GM12878 (cell line): Measurements from ENCODE around the gene RRM2. TPM values are rescaled to one million over a fixed set of nuclear protein-coding genes. Genes with fewer than 3 reads are reported as not detected.

ENCODE experiments used
- ATAC-seq: fragments of 200-7000 bp; cut with Tn5 transposase; 3 replicates; pipeline ENCODE4 v1.9.1; 2020; ENCODE audit warnings: mild to moderate bottlenecking, moderate library complexity
- BruUV-seq: library from RNA; stranded (reverse); fragments of 400-500 nt; replicated peaks from 2 replicates; lab custom pipeline; 2021; lab: Mats Ljungman, UMichigan
- CTCF ChIA-PET: fragments of 300-600 bp; sonication (Branson Sonifier 250); formaldehyde crosslinking; extraction: SDS; loops from one replicate; lab custom pipeline; 2021; ENCODE audit warnings: inconsistent platforms; lab: Yijun Ruan, JAX
- POLR2A ChIA-PET: fragments of 350-600 bp; formaldehyde crosslinking; extraction: SDS; loops from one replicate; lab custom pipeline; 2021; ENCODE audit warnings: inconsistent platforms; lab: Charles Lee
- RAD21 ChIA-PET: fragments of 300-600 bp; sonication (Branson Sonifier 250); formaldehyde crosslinking; loops from one replicate; lab custom pipeline; 2023; ENCODE audit warnings: antibody characterized with exemption; ENCODE audit not compliant: unreplicated experiment; lab: Charles Lee
- SMC1A ChIA-PET: fragments of 300-600 bp; sonication (Branson Sonifier 250); formaldehyde crosslinking; loops from one replicate; lab custom pipeline; 2023; ENCODE audit not compliant: unreplicated experiment, uncharacterized antibody; lab: Charles Lee
- DNase-seq: peaks from one replicate; pipeline ENCODE4 v3.0.0-alpha.2; 2011; ENCODE audit warnings: low read depth, low spot score
- FAIRE-seq: peaks from 3 replicates; lab custom pipeline; 2011; peaks lifted over from hg19 to GRCh38; lab: Jason Lieb, UNC
- H2AFZ ChIP-seq: 2 replicates; pipeline ENCODE4 v1.6.0; 2011; ENCODE audit warnings: low read depth, low read length, control low read depth; ENCODE audit not compliant: control insufficient read depth
- H3K27ac ChIP-seq: 2 replicates; pipeline ENCODE4 v1.5.1; 2011; ENCODE audit warnings: control low read depth; ENCODE audit not compliant: control insufficient read depth, insufficient read depth
- H3K27me3 ChIP-seq, 2 experiments: replicated peaks in 1 of 2; 2 replicates each; pipeline versions ENCODE4 v1.6.0 to v1.6.1; 2011; ENCODE audit warnings: low read length in 1 of 2; ENCODE audit not compliant: control insufficient read depth in 2 of 2, insufficient read depth in 2 of 2
- H3K36me3 ChIP-seq, 2 experiments: 2 replicates each; pipeline ENCODE4 v1.5.1; 2011; ENCODE audit warnings: low read length in 1 of 2; ENCODE audit not compliant: control insufficient read depth in 2 of 2, insufficient read depth in 2 of 2
- H3K4me1 ChIP-seq: 2 replicates; pipeline ENCODE4 v1.6.1; 2011; ENCODE audit warnings: mild to moderate bottlenecking, low read length, moderate library complexity, mixed read lengths; ENCODE audit not compliant: control insufficient read depth, insufficient read depth
- H3K4me2 ChIP-seq: 2 replicates; pipeline ENCODE4 v1.6.0; 2011; ENCODE audit warnings: control low read depth; ENCODE audit not compliant: control insufficient read depth, insufficient read depth
- H3K4me3 ChIP-seq: fragments of 200-600 bp; sonication (generic); 2 replicates; pipeline ENCODE4 v1.5.1; 2016
- H3K79me2 ChIP-seq: 2 replicates; pipeline ENCODE4 v1.6.0; 2011; ENCODE audit warnings: low read length; ENCODE audit not compliant: control insufficient read depth, insufficient read depth
- H3K9ac ChIP-seq: 2 replicates; pipeline ENCODE4 v1.8.0; 2011; ENCODE audit warnings: low read length, control low read depth, mixed read lengths; ENCODE audit not compliant: control insufficient read depth, insufficient read depth
- H3K9me3 ChIP-seq: replicated peaks from 3 replicates; pipeline ENCODE4 v1.5.1; 2011; ENCODE audit warnings: mild to moderate bottlenecking, low read length; ENCODE audit not compliant: control insufficient read depth, insufficient read depth
- H4K20me1 ChIP-seq: 2 replicates; pipeline ENCODE4 v1.6.0; 2011; ENCODE audit not compliant: control insufficient read depth, insufficient read depth
- BHLHE40 ChIP-seq, 2 experiments: fragments of 450-650 bp in 1 of 2; IDR thresholded peaks; 2 replicates each; pipeline ENCODE4 v1.6.1; 2011 to 2017; ENCODE audit warnings: low read depth in 2 of 2, borderline replicate concordance in 1 of 2, improper control_type of control experiment in 1 of 2, low read length in 1 of 2, mild to moderate bottlenecking in 1 of 2
- CBX3 ChIP-seq: fragments of 200-600 bp; sonication (generic); IDR thresholded peaks from 2 replicates; pipeline ENCODE4 v1.6.1; 2016; ENCODE audit warnings: low read depth, borderline replicate concordance
- FOXK2 ChIP-seq: fragments of 450-650 bp; IDR thresholded peaks from 2 replicates; pipeline ENCODE4 v1.6.1; 2017; ENCODE audit warnings: mild to moderate bottlenecking, moderate library complexity
- KAT2A ChIP-seq: conservative IDR thresholded peaks from 2 replicates; pipeline ENCODE4 v1.6.1; 2011; ENCODE audit warnings: low read depth, low read length; ENCODE audit not compliant: control insufficient read depth
- MEF2B ChIP-seq: fragments of 450-650 bp; IDR thresholded peaks from 2 replicates; pipeline ENCODE4 v1.6.1; 2018; ENCODE audit warnings: mild to moderate bottlenecking, moderate library complexity; ENCODE audit not compliant: partially characterized antibody, poor library complexity, severe bottlenecking
- MTA2 ChIP-seq: fragments of 450-650 bp; IDR thresholded peaks from 2 replicates; pipeline ENCODE4 v1.6.1; 2016; ENCODE audit warnings: low read depth, mild to moderate bottlenecking, moderate library complexity
- POLR2A ChIP-seq: IDR thresholded peaks from 2 replicates; pipeline ENCODE4 v1.6.1; 2011; ENCODE audit warnings: low read depth, mild to moderate bottlenecking, low read length
- SIN3A ChIP-seq: IDR thresholded peaks from 2 replicates; pipeline ENCODE4 v1.6.1; 2012; ENCODE audit warnings: low read depth, low read length, improper control_type of control experiment
- SMAD5 ChIP-seq: IDR thresholded peaks from 2 replicates; pipeline ENCODE4 v1.6.1; 2016; ENCODE audit warnings: antibody characterized with exemption, low read depth
- STAT3 ChIP-seq: IDR thresholded peaks from 2 replicates; pipeline ENCODE4 v1.6.1; 2011; ENCODE audit warnings: low read depth, low read length, improper control_type of control experiment
- YY1 ChIP-seq: IDR thresholded peaks from 2 replicates; pipeline ENCODE4 v1.6.1; 2011; ENCODE audit warnings: low read depth, mild to moderate bottlenecking, low read length
- ZNF217 ChIP-seq: fragments of 450-650 bp; IDR thresholded peaks from 2 replicates; pipeline ENCODE4 v1.6.1; 2017; ENCODE audit warnings: antibody characterized with exemption, mild to moderate bottlenecking
- WGBS: methylation state at CpG from one replicate; pipeline ENCODE4 v1.1.6; 2016; ENCODE audit warnings: low lambda C conversion rate; ENCODE audit not compliant: insufficient replicate concordance, insufficient coverage; ENCODE audit errors: missing lambda C conversion rate; 5-methylcytosine and 5-hydroxymethylcytosine counted together
- in situ Hi-C: fragments of 300-500 bp; cut with MboI; formaldehyde crosslinking; loops from 9 replicates; pipeline ENCODE4 v1.14.3; 2018; ENCODE audit warnings: mixed read lengths
- intact Hi-C: fragments of 100-400 bp; cut with micrococcal nuclease; formaldehyde crosslinking; loops from one replicate; pipeline ENCODE4 v1.14.2; 2022; ENCODE audit not compliant: unreplicated experiment
- polyA plus RNA-seq, 11 experiments: library from polyadenylated mRNA; depleted of rRNA in 4 of 11; unstranded in 6 of 11; stranded (reverse) in 5 of 11; fragments of >200 nt; fragmentation: Nextera tagmentation in 4 of 11; fragmentation: Illumina TruSeq in 1 of 11; extraction: Ambion mirVana in 4 of 11; extraction: Trizol in 1 of 11; gene quantifications; 1 replicate in 1 of 11; 2 replicates in 10 of 11; pipeline versions ENCODE4 v1.2.1 to v1.2.3, GENCODE V29; 2011 to 2016; ENCODE audit warnings: inconsistent platforms in 2 of 11, missing spikeins in 2 of 11, low read depth in 1 of 11
- total RNA-seq, 4 experiments: library from RNA; depleted of rRNA in 3 of 4; stranded (reverse); fragments of >200 nt in 3 of 4; fragmentation: Illumina TruSeq in 1 of 4; extraction: Trizol in 1 of 4; gene quantifications; 2 replicates each; pipeline versions ENCODE4 v1.2.1 to v1.2.3, GENCODE V29; 2013 to 2021
- TF ChIP-seq, protein P1 (sequence below): fragments of 450-650 bp; formaldehyde crosslinking; IDR thresholded peaks from 2 replicates; pipeline ENCODE4 v1.5.0; 2022; ENCODE audit warnings: mild to moderate bottlenecking, missing genetic modification characterization
- TF ChIP-seq, protein P2 (sequence below): fragments of 450-650 bp; IDR thresholded peaks from 2 replicates; pipeline ENCODE4 v1.6.1; 2017; ENCODE audit warnings: mild to moderate bottlenecking, moderate library complexity
- TF ChIP-seq, protein P3 (sequence below): fragments of 450-650 bp; formaldehyde crosslinking; IDR thresholded peaks from 2 replicates; pipeline ENCODE4 v1.4.0; 2022; ENCODE audit warnings: mild to moderate bottlenecking, moderate library complexity

RRM2 gene
- total and polyA plus RNA-seq, 10 of the 15 experiments (the other 5 are each of a cell fraction or from before 2014, with no cell fraction given) = 54.4 to 771 (median 159) TPM

DNA sequence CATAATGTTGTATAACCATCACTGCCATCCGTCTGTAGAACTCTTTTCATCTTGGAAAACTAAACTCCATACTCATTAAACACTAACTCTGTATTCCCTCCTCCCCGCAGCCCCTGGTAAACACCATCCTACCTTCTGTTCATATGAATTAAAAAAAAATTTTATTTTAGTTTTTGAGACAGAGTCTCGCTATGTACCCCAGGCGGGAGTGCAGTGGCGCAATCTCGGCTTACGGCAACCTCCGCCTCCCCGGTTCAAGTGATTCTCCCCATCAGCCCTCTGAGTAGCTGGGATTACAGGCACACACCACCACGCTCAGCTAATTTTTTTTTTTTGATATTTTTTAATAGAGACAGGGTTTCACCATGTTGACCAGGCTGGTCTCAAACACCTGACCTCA, 52.9 kb downstream of the RRM2 start:
- POLR2A ChIA-PET = no interaction called here
- Histone ChIP-seq H4K20me1 (no peaks in the 10 kb centered on the region; the same call in 1 of the 2 replicates), H3K9me3 (no peaks in the 10 kb centered on the region), H2AFZ (no peak overlapping the region), H3K36me3 (peaks cover 0 to 8% of the 10 kb centered on the region in 2 experiments; a peak in 2 of 4 replicates), H3K27ac (no peak overlapping the region), H3K4me1 (no peaks in the 10 kb centered on the region), H3K27me3 (no peaks in the 10 kb centered on the region), H3K79me2 (no peaks in the 10 kb centered on the region), H3K9ac (no peak overlapping the region), H3K4me3 (no peak overlapping the region), H3K4me2 (no peak overlapping the region)
- in situ Hi-C loops (no loop called here), intact Hi-C loops (no loop called here)
- DNase-seq = no peak
- TF ChIP-seq POLR2A = no peak
- TF ChIP-seq YY1 = no peak
- no peak for TF ChIP-seq ZNF217
- no peak for TF ChIP-seq MEF2B
- no peak for TF ChIP-seq BHLHE40 (IDR thresholded peaks at IDR 0.05; ENCODE audit: borderline replicate concordance in 1 of 2, low read depth in 2 of 2, low read length in 1 of 2)
- no peak for TF ChIP-seq MTA2
- no peak for TF ChIP-seq SIN3A
- TF ChIP-seq, protein P1, sequence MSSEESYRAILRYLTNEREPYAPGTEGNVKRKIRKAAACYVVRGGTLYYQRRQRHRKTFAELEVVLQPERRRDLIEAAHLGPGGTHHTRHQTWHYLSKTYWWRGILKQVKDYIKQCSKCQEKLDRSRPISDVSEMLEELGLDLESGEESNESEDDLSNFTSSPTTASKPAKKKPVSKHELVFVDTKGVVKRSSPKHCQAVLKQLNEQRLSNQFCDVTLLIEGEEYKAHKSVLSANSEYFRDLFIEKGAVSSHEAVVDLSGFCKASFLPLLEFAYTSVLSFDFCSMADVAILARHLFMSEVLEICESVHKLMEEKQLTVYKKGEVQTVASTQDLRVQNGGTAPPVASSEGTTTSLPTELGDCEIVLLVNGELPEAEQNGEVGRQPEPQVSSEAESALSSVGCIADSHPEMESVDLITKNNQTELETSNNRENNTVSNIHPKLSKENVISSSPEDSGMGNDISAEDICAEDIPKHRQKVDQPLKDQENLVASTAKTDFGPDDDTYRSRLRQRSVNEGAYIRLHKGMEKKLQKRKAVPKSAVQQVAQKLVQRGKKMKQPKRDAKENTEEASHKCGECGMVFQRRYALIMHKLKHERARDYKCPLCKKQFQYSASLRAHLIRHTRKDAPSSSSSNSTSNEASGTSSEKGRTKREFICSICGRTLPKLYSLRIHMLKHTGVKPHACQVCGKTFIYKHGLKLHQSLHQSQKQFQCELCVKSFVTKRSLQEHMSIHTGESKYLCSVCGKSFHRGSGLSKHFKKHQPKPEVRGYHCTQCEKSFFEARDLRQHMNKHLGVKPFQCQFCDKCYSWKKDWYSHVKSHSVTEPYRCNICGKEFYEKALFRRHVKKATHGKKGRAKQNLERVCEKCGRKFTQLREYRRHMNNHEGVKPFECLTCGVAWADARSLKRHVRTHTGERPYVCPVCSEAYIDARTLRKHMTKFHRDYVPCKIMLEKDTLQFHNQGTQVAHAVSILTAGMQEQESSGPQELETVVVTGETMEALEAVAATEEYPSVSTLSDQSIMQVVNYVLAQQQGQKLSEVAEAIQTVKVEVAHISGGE (CRISPR knock-in tag) = no peak
- TF ChIP-seq KAT2A = no peak
- TF ChIP-seq STAT3 = no peak
- TF ChIP-seq, protein P2, sequence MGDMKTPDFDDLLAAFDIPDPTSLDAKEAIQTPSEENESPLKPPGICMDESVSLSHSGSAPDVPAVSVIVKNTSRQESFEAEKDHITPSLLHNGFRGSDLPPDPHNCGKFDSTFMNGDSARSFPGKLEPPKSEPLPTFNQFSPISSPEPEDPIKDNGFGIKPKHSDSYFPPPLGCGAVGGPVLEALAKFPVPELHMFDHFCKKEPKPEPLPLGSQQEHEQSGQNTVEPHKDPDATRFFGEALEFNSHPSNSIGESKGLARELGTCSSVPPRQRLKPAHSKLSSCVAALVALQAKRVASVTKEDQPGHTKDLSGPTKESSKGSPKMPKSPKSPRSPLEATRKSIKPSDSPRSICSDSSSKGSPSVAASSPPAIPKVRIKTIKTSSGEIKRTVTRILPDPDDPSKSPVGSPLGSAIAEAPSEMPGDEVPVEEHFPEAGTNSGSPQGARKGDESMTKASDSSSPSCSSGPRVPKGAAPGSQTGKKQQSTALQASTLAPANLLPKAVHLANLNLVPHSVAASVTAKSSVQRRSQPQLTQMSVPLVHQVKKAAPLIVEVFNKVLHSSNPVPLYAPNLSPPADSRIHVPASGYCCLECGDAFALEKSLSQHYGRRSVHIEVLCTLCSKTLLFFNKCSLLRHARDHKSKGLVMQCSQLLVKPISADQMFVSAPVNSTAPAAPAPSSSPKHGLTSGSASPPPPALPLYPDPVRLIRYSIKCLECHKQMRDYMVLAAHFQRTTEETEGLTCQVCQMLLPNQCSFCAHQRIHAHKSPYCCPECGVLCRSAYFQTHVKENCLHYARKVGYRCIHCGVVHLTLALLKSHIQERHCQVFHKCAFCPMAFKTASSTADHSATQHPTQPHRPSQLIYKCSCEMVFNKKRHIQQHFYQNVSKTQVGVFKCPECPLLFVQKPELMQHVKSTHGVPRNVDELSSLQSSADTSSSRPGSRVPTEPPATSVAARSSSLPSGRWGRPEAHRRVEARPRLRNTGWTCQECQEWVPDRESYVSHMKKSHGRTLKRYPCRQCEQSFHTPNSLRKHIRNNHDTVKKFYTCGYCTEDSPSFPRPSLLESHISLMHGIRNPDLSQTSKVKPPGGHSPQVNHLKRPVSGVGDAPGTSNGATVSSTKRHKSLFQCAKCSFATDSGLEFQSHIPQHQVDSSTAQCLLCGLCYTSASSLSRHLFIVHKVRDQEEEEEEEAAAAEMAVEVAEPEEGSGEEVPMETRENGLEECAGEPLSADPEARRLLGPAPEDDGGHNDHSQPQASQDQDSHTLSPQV = no peak
- TF ChIP-seq CBX3 = no peak
- no peak for TF ChIP-seq FOXK2
- TF ChIP-seq SMAD5 = no peak
- TF ChIP-seq, protein P3, sequence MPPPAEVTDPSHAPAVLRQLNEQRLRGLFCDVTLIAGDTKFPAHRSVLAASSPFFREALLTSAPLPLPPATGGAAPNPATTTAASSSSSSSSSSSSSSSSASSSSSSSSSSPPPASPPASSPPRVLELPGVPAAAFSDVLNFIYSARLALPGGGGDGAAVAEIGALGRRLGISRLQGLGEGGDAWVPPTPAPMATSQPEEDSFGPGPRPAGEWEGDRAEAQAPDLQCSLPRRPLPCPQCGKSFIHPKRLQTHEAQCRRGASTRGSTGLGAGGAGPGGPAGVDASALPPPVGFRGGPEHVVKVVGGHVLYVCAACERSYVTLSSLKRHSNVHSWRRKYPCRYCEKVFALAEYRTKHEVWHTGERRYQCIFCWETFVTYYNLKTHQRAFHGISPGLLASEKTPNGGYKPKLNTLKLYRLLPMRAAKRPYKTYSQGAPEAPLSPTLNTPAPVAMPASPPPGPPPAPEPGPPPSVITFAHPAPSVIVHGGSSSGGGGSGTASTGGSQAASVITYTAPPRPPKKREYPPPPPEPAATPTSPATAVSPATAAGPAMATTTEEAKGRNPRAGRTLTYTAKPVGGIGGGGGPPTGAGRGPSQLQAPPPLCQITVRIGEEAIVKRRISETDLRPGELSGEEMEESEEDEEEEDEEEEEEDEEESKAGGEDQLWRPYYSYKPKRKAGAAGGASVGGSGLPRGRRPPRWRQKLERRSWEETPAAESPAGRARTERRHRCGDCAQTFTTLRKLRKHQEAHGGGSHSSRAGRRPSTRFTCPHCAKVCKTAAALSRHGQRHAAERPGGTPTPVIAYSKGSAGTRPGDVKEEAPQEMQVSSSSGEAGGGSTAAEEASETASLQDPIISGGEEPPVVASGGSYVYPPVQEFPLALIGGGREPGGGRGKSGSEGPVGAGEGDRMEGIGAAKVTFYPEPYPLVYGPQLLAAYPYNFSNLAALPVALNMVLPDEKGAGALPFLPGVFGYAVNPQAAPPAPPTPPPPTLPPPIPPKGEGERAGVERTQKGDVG (CRISPR knock-in tag) = no peak
- no peak for FAIRE-seq
- 96% methylated on average over 10 of the region's 10 CpGs for WGBS
- BruUV-seq = no TSS peak
- no peak for ATAC-seq
- RAD21 ChIA-PET = no interaction called here
- CTCF ChIA-PET = no interaction called here
- SMC1A ChIA-PET = no interaction called here
